ENCODE results near the gene RNF8.

DNA sequence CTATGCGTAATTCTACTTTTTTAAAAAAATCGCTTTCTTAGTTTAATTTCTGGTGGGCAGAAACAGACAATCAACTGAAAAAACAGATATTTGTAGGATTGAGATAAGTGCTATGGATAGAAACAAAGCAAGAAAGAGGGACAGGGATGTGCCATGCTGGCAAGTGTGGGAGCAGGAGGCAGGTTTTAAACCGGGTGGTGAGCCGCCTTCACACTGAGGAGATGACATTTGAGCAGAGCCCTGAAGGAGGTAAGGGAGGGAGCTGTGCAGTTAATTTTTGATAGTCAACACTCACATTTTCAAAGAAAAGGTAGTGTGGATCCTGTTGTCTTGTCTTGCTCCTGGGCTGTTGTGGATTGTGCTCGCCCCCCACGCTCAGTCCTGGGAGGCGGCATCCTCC is 49.0 kb upstream of the RNF8 start:
- TF ChIP-seq ARNTL (CRISPR knock-in tag; IDR thresholded peaks at IDR 0.05; ENCODE audit: borderline replicate concordance, low read depth) = no peak
- TF ChIP-seq TCF4 (CRISPR knock-in tag; IDR thresholded peaks at IDR 0.05; ENCODE audit: borderline replicate concordance) = no peak
- no peak for TF ChIP-seq PPARA (CRISPR knock-in tag; IDR thresholded peaks at IDR 0.05; ENCODE audit: borderline replicate concordance)
- TF ChIP-seq ZNF70 (CRISPR knock-in tag; IDR thresholded peaks at IDR 0.05) = no peak
- TF ChIP-seq RARB (CRISPR knock-in tag; IDR thresholded peaks at IDR 0.05) = no peak
- no peak for TF ChIP-seq ZNF565 (CRISPR knock-in tag; conservative IDR thresholded peaks at IDR 0.05; ENCODE audit: low read depth)
